GM21786 (cell line): ENCODE data around the gene MSRB1.
"Not testable (repeated sequence)": the region's sequence is repeated elsewhere in the genome, so short reads cannot be mapped to it uniquely, and the experiment has no call there.

ENCODE experiments used
- ATAC-seq: cut with Tn5 transposase; IDR thresholded peaks from one replicate; pipeline ENCODE4 v1.9.1; 2021; ENCODE audit not compliant: unreplicated experiment

The MSRB1 gene

DNA sequence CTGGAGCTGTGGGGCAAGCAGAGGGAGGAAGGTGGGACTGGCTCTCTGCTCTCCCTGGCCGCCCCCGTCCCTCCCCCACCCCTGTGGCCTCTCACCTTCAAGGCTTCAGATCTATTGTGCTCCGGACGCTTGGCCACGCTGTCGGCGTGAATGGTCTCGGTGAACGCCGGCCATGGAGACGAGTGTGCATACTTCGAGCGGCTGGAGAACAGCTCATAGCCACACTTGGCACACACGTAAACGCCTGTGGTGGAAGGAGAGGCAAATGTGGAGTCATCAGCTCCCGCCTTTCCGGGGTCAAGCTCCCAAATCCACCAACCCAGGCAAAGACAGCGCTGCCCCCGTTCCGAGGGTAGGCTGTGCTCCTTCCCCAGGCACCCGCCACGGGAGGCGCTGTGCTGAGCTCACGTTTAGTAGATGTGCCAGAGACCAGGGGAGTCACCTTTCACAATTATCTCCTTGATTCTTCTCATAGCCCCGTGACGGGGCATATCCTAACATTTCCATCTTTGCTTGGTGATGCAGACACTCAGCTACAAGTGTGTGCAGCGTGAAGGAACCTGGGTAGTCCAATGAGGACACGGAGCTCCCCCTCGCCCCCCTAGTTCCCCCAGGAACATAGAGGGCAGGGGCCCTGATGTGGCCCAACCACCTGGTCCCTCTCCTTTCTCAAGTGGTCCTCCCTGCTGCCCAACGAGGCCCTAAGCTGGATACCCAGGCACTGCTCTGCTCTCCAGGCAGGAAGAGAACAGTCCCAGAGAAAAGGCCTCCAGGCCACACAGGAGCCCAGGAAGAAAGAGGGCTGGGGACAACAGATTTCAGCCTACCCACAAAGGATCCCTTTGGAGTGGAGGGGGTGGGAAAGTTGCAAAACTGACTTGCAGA lies 1.6 kb downstream of the MSRB1 start:
- ATAC-seq: no peak

- ATAC-seq: no peak
Observed at GRCh38 chr16:1940273-1941161, 2.5 kb downstream of the MSRB1 start.

DNA sequence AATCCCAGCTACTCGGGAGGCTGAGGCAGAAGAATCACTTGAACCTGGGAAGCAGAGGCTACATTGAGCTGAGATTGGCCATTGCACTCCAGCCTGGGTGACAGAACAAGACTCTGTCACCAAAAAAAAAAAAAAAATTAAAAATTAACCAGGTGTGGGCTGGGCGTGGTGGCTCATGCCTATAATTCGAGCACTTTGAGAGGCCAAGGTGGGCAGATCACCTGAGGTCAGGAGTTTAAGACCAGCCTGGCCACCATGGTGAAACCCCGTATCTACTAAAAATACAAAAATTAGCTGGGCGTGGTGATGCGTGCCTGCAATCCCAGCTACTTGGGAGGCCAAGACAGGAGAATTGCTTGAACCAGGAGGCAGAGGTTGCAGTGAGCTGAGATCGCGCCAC lies 3.2 kb downstream of the MSRB1 start:
- not testable (repeated sequence) for ATAC-seq

- no peak for ATAC-seq
Observed at GRCh38 chr16:1938910-1939309, 4.1 kb downstream of the MSRB1 start.

DNA sequence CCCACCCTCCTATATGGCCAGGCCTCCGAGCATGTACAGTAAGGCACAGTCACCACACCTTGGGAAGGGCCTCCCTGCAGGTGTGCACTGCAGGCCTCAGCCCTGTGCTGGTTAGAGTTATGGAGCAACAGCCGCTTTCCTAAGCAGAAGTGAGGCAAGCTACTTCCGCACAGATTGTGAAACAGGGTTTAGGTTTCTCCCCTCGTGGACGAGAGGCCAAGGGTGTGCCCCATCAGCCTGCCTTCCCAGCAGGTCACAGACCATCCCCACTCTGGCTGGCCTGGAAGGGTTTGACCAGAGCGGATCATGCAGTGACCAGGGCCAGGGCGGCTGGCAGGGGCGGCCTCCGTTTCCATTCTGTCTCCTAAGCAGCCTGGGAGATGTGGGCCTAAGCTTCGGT lies 4.7 kb downstream of the MSRB1 start:
- no peak for ATAC-seq

- ATAC-seq: no peak
Observed at GRCh38 chr16:1936945-1937479, 6.0 kb downstream of the MSRB1 start.

DNA sequence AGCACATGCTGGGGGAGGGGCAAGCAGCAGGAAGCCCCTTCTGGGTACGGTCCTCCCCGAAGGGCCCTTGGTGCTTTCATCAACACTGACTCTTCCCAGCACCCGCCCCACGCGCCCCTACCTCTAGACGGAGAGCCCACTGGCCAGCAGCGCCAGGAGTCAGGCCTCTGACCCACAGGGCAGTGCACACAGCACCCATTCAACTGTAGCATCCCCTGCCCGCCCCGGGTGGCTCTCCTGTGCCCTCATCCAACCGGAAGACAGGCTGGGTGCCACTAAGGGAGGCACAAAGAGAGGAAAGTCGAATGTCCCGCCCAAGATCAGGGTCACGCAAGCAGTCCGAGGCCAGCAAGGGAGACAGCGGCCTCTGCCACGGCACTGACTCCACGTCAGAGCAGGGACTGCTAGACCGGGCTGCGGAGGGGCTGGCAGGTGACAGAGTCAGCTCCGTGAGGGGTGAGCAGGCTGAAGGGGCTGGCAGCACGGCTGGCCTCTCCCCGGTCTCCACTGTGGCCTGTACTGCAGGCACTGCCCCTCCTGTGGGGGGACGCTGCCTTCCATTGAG lies 9.8 kb downstream of the MSRB1 start:
- no peak for ATAC-seq

GRCh38 chr16:1932050-1933028 lies 10.7 kb downstream of the MSRB1 start:
- no peak for ATAC-seq

DNA sequence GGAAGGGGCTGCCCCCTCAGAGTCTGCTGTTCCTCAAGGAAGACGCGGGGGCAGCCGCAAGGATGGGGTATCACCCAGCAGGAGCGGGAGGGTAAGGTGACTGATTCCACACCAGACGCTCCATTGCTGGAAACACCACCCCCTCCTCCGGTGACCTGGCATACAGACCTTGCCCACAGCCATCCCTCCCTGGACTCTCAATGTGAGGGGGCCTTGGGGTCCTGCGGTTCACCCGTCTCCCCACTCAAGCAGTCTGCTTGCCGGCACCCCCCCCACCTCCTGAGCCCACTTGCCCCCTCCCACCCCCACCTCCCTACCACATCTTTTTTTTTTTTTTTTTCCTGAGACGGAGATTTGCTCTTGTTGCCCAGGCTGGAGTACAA lies 12.7 kb downstream of the MSRB1 start:
- ATAC-seq: no peak

DNA sequence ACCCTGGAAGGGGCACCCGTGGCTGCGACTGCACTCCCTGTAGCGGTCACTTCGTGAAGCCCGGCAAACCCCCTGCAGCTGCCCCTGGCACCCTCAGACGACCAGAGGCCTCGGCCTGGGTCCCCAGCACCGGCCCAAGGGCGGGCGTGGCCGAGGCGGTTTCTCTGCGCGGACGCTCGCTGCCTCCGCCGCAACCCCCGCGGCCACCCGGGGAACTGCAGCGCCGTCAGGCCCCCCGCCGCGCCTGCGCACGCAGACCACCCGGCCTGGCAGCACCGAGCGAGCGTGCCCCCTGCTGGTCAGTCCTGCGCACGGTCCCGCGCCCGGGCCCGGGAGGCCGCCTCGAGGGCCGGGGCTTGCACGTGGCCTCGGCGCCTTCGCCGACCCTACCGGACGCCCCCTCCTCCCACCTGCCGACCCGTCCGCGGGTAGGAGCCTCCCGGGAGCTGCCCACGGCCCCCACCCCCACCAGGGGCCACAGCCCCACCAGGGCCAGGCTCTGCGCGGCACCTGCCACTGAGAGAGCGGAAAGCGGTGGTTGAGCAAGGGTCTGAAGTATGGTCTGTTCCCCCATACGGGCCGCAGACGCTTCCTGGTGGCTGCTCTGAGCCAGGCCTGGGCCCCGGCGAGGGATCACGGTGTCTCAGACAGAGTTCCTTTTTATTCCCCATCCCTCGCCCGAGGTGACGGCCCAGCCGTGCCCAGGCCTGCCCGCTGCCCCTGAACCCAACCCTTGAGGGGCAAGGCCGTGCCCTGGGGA lies 13.2 kb downstream of the MSRB1 start:
- peak; percentile 79 for ATAC-seq

DNA sequence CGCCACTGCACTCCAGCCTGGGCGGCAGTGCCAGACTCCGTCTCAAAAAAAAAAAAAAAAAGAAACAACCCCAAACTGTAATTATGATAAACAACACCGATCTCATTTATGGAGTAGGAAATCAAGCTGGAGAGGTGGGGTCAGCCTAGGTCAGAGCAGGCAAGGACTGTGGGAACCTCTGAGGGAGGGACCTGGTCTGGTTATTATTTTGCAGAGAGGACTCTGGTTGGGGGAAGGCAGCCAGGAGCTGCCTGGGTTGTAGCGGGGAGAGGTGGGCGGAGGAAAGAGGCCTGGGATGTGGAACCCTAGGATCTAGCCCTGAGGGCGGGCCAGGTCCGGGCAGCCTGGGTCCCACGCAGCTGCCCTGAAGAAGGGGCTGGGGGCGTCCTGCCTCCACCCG lies 13.9 kb downstream of the MSRB1 start:
- no peak for ATAC-seq

DNA sequence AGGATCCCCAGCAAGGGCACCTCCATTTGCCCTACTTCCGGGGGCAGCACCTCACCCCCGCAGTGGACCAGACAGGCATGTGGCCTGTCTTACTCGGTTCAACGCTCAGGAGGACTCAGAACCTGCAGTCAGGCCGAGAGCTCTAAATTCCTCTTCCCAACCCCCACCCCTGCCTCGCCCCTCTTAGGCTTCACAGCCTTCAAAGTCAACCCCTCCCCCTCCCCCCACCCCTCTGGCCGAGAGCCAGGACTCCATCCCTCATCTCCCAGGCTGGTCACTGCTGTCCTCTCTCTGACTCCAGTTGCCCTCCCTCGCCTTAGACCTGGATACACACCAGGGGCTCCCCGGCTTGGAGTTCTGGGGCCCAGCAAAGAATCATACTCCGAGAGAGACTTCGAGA lies 16.7 kb downstream of the MSRB1 start:
- ATAC-seq: no peak

DNA sequence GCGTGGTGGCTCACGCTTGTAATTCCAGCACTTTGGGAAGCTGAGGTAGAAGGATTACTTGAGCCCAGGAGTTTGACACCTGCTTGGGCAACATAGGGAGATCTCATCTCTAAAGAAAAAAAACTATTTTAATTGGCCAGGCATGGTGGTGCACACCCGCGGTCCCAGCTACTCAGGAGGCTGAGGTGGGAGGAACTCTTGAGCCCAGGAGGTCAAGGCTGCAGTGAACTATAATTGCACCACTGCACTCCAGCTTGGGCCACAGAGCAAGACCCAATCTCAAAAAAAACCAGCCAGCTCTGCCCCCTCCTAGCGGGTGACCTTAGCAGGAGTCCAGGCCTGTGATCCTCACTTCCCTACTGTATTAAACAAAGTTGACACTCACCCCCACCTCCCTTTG lies 18.9 kb downstream of the MSRB1 start:
- no peak for ATAC-seq

DNA sequence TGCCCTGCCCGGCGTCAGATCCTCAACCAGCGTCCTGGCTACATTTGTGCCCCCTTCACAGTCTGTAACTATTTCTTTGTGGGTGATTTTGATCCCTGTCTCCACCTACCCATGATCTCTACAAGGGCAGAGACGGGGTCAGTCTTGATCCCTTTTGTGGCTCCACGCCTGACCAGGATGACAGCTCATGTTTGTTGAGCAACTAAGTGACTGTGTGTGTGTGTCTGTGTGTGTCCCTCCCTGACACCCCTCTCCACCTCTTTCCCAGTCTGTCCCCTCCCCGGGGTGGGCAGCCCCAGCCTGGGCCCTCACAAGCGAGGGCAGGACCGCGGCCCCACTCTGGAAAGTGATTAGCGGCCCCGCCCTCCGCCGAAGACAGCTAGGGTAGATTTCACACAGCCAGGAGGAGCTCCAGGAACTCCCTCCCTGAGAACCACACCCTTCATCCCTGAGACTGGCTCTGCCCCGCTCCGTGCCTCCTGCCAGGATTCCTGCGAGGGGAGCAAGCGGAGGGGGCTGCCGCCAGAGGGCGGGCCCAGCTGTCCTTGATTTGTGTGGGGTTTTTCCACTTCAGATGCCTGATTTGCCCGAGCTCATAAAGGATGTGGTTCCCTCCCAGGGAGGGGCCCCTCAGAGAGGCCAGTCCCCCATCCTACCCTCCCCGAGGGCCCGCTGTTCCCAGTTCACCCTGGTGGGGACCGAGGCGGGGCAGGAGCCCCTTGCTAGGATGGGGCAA lies 19.5 kb downstream of the MSRB1 start:
- no peak for ATAC-seq

DNA sequence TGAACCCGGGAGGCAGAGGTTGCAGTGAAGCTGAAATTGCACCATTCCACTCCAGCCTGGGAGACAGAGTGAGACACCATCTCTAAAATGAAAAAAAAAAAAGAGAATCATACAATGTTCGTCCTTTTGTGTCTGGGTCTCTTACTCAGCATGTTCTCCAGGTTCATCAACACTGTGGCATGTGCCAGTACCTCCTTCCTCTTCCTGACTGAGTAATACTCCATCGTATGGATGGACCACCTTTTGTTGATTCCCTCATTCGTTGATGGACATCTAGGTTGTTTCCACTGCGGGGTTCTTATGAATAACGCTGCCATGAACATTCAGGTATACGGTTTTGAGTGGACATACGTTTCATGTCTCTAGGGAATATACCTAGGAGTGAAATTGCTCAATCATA lies 20.6 kb downstream of the MSRB1 start:
- no peak for ATAC-seq

- ATAC-seq: no peak
Observed at GRCh38 chr16:1920727-1921171, 22.2 kb downstream of the MSRB1 start.

DNA sequence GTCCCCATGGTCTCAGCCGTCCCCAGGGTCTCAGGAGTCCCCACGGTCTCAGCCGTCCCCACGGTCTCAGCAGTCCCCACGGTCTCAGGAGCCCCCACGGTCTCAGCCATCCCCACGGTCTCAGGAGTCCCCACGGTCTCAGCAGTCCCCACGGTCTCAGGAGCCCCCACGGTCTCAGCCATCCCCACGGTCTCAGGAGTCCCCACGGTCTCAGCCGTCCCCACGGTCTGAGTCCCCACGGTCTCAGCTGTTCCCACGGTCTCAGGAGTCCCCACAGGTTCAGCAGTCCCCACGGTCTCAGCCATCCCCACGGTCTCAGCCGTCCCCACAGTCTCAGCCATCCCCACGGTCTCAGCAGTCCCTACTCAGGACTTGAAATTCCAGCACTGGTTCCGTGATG lies 22.9 kb downstream of the MSRB1 start:
- ATAC-seq: not testable (repeated sequence)

DNA sequence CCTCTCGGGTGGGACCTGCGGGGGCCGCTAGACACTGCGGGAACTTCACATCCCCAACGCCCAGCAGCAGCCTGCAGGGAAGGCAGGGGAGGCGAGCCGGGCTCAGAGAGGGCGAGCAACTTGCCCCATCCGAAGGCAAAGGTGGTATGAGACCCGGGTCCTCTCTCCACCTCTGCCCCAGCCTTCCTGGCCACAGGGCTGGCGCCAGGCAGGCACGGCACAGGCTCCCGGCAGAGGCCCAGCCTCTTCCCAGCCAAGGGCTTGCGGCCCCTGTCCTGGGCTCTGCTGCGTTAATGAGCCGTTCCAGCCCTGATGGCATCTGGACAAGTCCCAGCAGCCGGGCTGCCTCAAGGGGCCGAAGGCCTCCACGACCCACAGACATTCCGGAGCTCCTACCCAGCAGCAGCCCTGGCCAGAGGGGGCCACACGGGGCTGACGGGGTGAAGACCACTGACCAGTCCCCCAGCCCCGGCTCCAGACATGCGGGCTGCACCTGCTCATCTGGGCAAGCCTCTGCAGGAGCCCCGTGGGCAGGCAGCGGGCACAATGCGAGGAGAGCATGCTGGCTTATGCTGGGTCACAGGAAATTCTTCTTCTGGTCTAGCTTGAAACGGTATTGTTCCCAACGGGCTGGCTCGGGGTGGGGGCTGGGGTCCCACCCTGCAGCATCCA lies 23.5 kb downstream of the MSRB1 start:
- no peak for ATAC-seq
